ENCODE data around the gene MARF1. TPM values are rescaled to one million over a fixed set of nuclear protein-coding genes. Genes with fewer than 3 reads are reported as not detected.

The MARF1 gene
- total RNA-seq, 4 donors from 2014 or later: 32.0 to 52.6 (median 41.1) TPM

DNA sequence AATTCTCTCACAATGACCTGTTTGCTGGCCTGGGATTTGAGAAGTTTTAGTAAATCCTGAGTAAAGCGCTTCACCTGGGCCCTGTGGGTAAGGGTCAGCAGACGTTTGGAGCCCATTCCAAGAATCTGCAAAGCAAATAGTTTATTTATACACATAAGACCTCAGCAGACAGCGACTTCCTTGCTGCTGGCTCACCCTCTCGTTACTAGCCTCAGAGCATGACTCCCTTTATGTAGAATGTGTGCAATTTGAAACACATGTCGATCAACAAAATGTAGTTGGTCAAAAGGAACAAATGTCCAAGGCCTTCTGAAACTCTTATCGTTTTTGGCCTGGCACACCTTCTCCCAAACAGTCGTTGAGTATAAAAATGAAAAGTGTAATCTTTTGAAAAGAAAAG, 31.3 kb downstream of the MARF1 start:
- Histone ChIP-seq H3K27ac (no peak overlapping the region), H3K27me3 (no peaks in the 10 kb centered on the region), H3K9me3 (no peaks in the 10 kb centered on the region), H3K4me3 (no peak overlapping the region), H3K36me3 (peaks cover 0 to 79% (median 36%) of the 10 kb centered on the region in 4 donors), H3K4me1 (peaks cover 0 to under 1% (median 0%) of the 10 kb centered on the region in 4 donors)
- TF ChIP-seq POLR2AphosphoS5 (IDR thresholded peaks at IDR 0.05): no peak
- TF ChIP-seq, protein P1, sequence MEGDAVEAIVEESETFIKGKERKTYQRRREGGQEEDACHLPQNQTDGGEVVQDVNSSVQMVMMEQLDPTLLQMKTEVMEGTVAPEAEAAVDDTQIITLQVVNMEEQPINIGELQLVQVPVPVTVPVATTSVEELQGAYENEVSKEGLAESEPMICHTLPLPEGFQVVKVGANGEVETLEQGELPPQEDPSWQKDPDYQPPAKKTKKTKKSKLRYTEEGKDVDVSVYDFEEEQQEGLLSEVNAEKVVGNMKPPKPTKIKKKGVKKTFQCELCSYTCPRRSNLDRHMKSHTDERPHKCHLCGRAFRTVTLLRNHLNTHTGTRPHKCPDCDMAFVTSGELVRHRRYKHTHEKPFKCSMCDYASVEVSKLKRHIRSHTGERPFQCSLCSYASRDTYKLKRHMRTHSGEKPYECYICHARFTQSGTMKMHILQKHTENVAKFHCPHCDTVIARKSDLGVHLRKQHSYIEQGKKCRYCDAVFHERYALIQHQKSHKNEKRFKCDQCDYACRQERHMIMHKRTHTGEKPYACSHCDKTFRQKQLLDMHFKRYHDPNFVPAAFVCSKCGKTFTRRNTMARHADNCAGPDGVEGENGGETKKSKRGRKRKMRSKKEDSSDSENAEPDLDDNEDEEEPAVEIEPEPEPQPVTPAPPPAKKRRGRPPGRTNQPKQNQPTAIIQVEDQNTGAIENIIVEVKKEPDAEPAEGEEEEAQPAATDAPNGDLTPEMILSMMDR (IDR thresholded peaks at IDR 0.05): no peak
- intact Hi-C loops (cut with DNase I; ENCODE audit: low total_unique reads) (no loop called here), in situ Hi-C loops (cut with MboI; ENCODE audit: low pct_ligation_motif_present in 1 of 4, low pct_unique_long_range_greater_than_20kb in 1 of 4, low sequenced_read_pairs in 3 of 4) (no loop called here)
- 79 to 94% methylated on average over 4 to 7 of the region's 7 CpGs for WGBS, 2 donors (ENCODE audit: low coverage in 1 of 2)
- DNase-seq: no peak

DNA sequence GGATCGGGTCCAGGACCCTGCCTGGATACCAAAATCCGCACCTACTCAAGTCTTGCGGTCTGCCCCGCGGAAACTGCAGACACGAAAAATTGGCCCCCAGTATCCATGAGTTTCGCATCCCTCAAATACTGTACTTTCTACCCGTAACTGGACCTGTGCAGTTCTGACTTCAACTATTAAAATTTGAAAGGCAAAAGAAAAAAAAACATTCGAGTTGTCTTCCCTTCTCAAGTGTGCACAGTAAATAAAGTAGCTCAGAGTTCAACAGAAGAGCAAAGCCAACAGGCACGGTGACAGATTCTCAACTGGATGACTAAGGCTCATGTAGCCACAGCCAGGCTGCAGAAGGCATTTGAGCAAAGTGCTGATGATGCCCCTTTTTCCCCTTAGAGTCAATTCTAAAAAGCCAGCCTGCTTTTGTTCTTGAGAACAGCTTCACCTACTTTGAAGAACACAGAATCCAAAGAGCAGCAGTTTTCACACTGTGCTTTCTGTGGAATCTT, 32.5 kb downstream of the MARF1 start:
- intact Hi-C loops (cut with DNase I; ENCODE audit: low total_unique reads) (no loop called here), in situ Hi-C loops (cut with MboI; ENCODE audit: low pct_ligation_motif_present in 1 of 4, low pct_unique_long_range_greater_than_20kb in 1 of 4, low sequenced_read_pairs in 3 of 4) (no loop called here)
- no peaks in the 10 kb centered on the region for H3K27me3 ChIP-seq
- H3K9me3 ChIP-seq: no peaks in the 10 kb centered on the region
- peaks cover 0 to 67% (median 31%) of the 10 kb centered on the region in 4 donors for H3K36me3 ChIP-seq
- H3K4me1 ChIP-seq: peaks cover 0 to 3% (median 0%) of the 10 kb centered on the region in 4 donors
- no peak overlapping the region for H3K27ac ChIP-seq
- no peak for TF ChIP-seq POLR2AphosphoS5 (IDR thresholded peaks at IDR 0.05)
- TF ChIP-seq, protein P1 (IDR thresholded peaks at IDR 0.05): no peak
- no peak for TF ChIP-seq POLR2A (IDR thresholded peaks at IDR 0.05)
- no peak for TF ChIP-seq EP300 (IDR thresholded peaks at IDR 0.05; ENCODE audit: low read depth)
- H3K4me3 ChIP-seq: no peak overlapping the region
- WGBS, 2 donors (ENCODE audit: low coverage in 1 of 2): 83 to 89% methylated on average over 10 of the region's 10 CpGs
- DNase-seq: no peak

DNA sequence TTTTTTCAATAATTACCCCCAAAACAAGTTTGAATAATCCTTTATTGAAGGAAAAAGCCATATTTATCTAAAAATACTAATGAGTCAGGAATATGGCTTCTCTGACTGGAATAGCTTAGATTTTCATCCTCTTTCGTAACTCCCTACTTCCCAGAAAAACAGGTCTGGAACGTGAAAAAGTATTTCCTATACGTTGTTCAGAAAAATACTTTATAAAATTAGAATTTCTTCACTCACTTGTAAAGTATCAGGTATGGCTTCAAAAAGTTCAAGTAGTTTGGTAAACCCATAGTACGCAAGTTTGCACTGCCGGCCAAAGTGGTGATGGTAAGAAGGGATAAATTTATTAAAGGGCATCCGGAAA, 33.7 kb downstream of the MARF1 start:
- Histone ChIP-seq H3K4me3 (no peak overlapping the region), H3K27ac (no peak overlapping the region), H3K27me3 (no peaks in the 10 kb centered on the region), H3K36me3 (peaks cover 0 to 61% (median 29%) of the 10 kb centered on the region in 4 donors), H3K4me1 (peaks cover 0 to 3% (median 0%) of the 10 kb centered on the region in 4 donors), H3K9me3 (no peaks in the 10 kb centered on the region)
- in situ Hi-C loops (cut with MboI; ENCODE audit: low pct_ligation_motif_present in 1 of 4, low pct_unique_long_range_greater_than_20kb in 1 of 4, low sequenced_read_pairs in 3 of 4): no loop called here
- 93% methylated on average over 6 of the region's 6 CpGs for WGBS, 2 donors (ENCODE audit: low coverage in 1 of 2)
- intact Hi-C loops (cut with DNase I; ENCODE audit: low total_unique reads): no loop called here
- DNase-seq: no peak
- no peak for TF ChIP-seq POLR2A (IDR thresholded peaks at IDR 0.05)
- no peak for TF ChIP-seq EP300 (IDR thresholded peaks at IDR 0.05; ENCODE audit: low read depth)
- TF ChIP-seq POLR2AphosphoS5 (IDR thresholded peaks at IDR 0.05): no peak
- TF ChIP-seq, protein P1 (IDR thresholded peaks at IDR 0.05): no peak

DNA sequence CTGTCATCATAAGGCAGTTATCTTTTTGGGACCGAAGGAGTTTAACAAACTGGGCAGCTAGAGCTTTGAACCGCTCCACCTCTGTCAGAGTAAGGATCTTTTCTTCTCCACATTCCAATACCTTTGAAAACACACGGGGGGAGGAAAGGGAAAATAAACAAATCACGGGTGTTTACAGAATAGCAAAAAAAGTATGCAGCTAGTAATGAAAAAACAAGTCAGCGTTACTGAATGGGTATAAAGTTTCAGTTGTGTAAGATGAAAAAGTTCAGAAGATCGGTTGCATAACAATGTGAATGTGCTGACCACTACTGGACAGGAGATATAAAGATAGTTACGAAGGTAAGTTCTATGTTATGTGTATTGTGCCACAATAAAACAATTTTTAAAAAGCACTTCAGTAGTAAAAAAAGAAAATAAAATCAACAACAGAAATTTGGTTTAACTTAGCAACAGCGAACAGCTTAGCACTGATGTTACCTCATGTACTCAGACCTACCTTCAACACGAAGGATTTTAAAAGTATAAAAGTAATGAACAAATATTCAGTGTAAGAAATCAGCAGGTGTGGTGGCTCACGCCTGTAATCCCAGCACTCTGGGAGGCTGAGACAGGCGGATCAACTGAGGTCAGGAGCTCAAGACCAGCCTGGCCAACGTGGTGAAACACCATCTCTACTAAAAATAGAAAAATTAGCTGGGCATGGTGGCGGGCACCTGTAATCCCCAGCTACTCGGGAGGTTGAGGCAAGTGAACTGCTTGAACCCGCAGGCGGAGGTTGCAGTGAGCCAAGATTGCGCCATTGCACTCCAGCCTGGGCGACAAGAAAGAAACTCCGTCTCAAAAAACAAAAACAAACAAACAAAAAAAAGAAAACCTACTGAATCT, 34.3 kb downstream of the MARF1 start:
- Histone ChIP-seq H3K27ac (no peak overlapping the region), H3K4me1 (peaks cover 0 to 3% (median 0%) of the 10 kb centered on the region in 4 donors), H3K9me3 (no peaks in the 10 kb centered on the region), H3K4me3 (no peak overlapping the region), H3K27me3 (no peaks in the 10 kb centered on the region), H3K36me3 (peaks cover 0 to 62% (median 30%) of the 10 kb centered on the region in 4 donors)
- TF ChIP-seq POLR2A (IDR thresholded peaks at IDR 0.05) (no peak), EP300 (IDR thresholded peaks at IDR 0.05; ENCODE audit: low read depth) (no peak), POLR2AphosphoS5 (IDR thresholded peaks at IDR 0.05) (no peak)
- TF ChIP-seq, protein P1 (IDR thresholded peaks at IDR 0.05): no peak
- in situ Hi-C loops (cut with MboI; ENCODE audit: low pct_ligation_motif_present in 1 of 4, low pct_unique_long_range_greater_than_20kb in 1 of 4, low sequenced_read_pairs in 3 of 4): no loop called here
- 81 to 86% methylated on average over 17 to 19 of the region's 19 CpGs for WGBS, 2 donors (ENCODE audit: low coverage in 1 of 2)
- DNase-seq: no peak
- intact Hi-C loops (cut with DNase I; ENCODE audit: low total_unique reads): no loop called here

Measured in transverse colon (tissue), 4 donors.